Spleen (tissue), 7 donors: ENCODE data around the gene SYCN.

Experiments
- POLR2A ChIP-seq, 3 donors: fragments of 450-650 bp; IDR thresholded peaks; one replicate each; pipeline ENCODE4 v1.5.1; 2017; ENCODE audit warnings: antibody characterized with exemption in 3 of 3, mild to moderate bottlenecking in 1 of 3
- TF ChIP-seq, protein P1 (sequence below), 11 experiments: fragments of 200-600 bp in 7 of 11; fragments of 450-650 bp in 4 of 11; sonication (generic) in 4 of 11; IDR thresholded peaks in 8 of 11; conservative IDR thresholded peaks in 3 of 11; 1 replicate in 7 of 11; 2 replicates in 4 of 11; pipeline versions ENCODE4 v1.4.0 to v1.8.0; 2016 to 2021; ENCODE audit warnings: antibody characterized with exemption in 11 of 11, inconsistent platforms in 4 of 11, mild to moderate bottlenecking in 1 of 11
- donor health status: DM: no; HTN: no; CAD: no; lungs with moderate emphysema.
- donor health status: DM: no; HTN: no; CAD: no.
- donor health status: DM: no; HTN: no; CAD: no.

DNA sequence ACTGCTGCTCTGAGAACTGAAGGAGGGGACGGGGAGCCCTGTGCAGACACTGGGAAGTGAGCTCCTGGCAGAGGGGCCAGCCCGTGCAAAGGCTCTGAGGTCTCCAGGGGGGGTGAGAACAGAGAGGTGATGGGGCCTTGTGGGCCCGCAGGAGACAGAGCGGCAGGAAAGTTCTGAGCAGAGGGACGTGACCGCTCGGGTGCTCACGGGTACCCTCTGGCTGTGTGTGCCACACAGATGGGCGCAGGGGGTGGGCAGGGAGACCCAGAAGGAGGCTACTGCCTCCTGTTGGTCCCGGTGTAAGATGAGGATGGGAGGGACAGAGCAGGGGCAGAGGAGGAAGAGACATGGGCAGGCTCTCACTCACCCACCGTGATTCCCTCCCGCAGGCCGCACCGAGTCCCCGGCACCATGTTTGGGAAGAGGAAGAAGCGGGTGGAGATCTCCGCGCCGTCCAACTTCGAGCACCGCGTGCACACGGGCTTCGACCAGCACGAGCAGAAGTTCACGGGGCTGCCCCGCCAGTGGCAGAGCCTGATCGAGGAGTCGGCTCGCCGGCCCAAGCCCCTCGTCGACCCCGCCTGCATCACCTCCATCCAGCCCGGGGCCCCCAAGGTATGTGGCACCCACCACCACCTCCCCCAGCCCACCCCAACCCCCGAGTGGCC lies 34.8 kb downstream of the SYCN start:
- TF ChIP-seq, protein P1, sequence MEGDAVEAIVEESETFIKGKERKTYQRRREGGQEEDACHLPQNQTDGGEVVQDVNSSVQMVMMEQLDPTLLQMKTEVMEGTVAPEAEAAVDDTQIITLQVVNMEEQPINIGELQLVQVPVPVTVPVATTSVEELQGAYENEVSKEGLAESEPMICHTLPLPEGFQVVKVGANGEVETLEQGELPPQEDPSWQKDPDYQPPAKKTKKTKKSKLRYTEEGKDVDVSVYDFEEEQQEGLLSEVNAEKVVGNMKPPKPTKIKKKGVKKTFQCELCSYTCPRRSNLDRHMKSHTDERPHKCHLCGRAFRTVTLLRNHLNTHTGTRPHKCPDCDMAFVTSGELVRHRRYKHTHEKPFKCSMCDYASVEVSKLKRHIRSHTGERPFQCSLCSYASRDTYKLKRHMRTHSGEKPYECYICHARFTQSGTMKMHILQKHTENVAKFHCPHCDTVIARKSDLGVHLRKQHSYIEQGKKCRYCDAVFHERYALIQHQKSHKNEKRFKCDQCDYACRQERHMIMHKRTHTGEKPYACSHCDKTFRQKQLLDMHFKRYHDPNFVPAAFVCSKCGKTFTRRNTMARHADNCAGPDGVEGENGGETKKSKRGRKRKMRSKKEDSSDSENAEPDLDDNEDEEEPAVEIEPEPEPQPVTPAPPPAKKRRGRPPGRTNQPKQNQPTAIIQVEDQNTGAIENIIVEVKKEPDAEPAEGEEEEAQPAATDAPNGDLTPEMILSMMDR (IDR thresholded peaks at IDR 0.05 in 8 of 11, conservative IDR thresholded peaks at IDR 0.05 in 3 of 11) = no peak
- TF ChIP-seq POLR2A (IDR thresholded peaks at IDR 0.05) = no peak
